GM13977 (cell line): ENCODE data around the gene DSTN.

Experiments
- DNase-seq: peaks from one replicate; pipeline ENCODE4 v3.0.0; 2012; ENCODE audit warnings: low spot score
- in situ Hi-C: fragments of 300-500 bp; cut with MboI; formaldehyde crosslinking; loops from one replicate; pipeline ENCODE4 v1.12.0; 2022; ENCODE audit warnings: low sequenced_read_pairs, low pct_unique_long_range_greater_than_20kb, mixed read lengths, inconsistent platforms; ENCODE audit not compliant: unreplicated experiment
- TF ChIP-seq, protein P1 (sequence below): IDR thresholded peaks from 2 replicates; pipeline ENCODE4 v1.5.1; 2012; ENCODE audit warnings: mild to moderate bottlenecking, control low read depth; ENCODE audit not compliant: insufficient read depth; ENCODE audit errors: extremely low read depth, missing control alignments

The DSTN gene

DNA sequence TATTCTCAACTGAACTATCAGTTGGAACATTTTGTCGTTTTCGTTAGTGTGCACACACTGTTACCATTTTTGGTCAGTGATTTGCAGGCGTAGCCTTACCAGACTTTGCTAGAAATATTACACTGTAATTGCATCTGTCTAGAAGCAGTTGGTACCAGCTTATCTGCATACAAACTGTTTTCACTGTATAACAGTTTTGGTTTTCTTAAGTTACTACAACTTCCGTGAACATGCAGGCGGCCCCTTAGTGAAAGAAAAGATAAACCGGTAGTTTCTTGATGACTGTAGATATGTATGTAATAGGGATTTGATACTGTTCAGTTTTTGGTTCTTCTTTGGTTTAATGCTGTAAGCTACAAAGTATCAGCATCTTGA lies 1.3 kb downstream of the DSTN start:
- TF ChIP-seq, protein P1, sequence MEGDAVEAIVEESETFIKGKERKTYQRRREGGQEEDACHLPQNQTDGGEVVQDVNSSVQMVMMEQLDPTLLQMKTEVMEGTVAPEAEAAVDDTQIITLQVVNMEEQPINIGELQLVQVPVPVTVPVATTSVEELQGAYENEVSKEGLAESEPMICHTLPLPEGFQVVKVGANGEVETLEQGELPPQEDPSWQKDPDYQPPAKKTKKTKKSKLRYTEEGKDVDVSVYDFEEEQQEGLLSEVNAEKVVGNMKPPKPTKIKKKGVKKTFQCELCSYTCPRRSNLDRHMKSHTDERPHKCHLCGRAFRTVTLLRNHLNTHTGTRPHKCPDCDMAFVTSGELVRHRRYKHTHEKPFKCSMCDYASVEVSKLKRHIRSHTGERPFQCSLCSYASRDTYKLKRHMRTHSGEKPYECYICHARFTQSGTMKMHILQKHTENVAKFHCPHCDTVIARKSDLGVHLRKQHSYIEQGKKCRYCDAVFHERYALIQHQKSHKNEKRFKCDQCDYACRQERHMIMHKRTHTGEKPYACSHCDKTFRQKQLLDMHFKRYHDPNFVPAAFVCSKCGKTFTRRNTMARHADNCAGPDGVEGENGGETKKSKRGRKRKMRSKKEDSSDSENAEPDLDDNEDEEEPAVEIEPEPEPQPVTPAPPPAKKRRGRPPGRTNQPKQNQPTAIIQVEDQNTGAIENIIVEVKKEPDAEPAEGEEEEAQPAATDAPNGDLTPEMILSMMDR: no peak
- DNase-seq: peak; percentile 51
- in situ Hi-C loops: no loop called here

DNA sequence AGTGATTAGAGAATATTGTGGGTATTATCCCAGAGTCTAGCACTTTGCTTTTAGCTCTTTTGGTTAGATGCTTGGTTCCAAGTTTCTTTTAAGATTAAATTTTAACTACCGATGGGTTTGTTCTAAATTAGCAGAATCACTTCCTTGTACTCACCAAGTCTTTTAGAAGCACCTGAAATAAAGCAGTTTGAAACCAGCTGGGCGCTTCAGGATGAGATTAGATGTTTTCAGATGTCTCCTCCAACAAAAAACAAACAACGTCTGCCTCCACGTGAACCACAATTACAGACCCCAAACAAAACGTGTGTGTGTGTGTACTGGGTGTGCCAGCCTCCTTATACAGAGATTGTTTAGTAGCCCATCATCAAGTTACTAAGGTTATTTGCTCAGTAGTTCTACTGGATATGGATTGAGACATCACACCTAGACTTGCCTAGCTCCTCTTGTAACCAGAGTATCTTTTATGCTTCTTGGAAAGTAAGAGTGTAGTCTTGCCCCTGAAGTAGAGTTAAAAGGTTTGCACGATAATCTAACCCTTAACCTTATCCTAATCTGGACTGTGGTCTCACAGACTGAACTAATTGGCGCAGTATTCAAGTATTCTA lies 2.3 kb downstream of the DSTN start:
- TF ChIP-seq, protein P1: no peak
- DNase-seq: no peak
- in situ Hi-C loops: no loop called here

DNA sequence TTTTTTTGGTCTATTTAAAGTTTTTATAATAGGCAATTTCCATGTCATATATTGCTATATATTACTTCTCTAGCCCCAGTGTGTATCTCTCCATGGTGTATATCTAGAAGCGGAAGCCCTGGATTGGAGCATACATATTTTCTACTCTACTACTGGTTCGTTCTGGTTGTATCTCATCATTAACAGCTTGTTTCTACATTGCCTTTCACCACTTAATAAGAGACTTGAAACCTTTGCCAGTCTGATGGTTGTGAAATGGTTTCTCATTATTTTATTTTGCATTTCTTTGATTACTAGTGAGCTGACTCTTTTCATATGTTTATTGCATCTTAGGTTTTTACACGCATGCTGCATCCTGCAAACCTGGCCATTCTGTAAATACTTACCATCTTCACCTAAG lies 3.6 kb downstream of the DSTN start:
- no peak for DNase-seq
- TF ChIP-seq, protein P1: no peak
- in situ Hi-C loops: no loop called here

DNA sequence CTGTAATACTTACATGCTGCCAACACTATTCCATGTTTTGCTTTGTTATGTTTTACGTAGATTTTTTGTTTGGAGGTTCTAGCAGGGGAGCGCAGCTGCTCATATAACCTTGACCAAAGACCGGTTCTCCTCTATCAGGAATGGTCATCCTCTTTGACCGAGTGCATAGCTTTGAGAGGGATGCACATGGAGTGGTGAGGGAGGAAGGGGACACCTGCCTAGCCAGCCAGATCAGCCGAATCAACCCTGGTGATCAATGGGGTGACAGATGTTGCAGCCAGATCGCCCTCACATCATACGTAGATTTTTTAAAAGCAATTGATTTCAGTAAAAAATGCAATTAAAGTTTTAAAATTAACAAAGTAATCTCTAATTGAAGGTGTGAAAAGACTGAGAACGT lies 6.3 kb downstream of the DSTN start:
- in situ Hi-C loops: no loop called here
- TF ChIP-seq, protein P1: no peak
- DNase-seq: no peak

DNA sequence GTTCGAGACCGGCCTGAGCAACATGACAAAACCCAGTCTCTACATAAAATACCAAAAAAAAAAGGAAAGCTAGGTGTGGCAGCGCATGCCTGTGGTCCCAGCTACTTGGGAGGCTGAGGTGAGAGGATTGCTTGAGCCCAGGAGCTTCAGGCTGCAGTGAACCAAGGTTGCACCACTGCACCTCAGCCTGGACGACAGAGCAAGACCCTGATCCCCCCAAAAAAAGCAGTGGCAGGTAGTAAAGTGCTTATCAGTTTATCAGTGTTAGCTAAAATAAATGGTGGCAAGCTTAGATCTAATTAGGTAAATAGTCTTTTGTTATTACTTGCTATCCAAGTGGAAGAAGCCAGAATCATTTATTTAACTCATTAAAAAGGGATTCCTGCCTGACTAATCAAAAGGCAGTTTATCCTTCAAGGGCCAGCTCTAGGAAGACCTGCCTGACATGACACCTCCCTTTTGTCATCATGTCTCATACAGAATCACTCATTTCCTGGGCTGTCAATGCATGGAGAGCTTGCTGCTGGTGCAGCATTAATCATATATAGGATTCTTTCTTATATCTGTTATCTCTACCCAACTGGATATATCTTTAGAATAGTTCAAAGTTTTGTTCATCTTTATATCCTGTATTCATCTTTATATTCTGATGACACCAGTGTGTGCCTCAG lies 9.6 kb downstream of the DSTN start:
- in situ Hi-C loops: no loop called here
- TF ChIP-seq, protein P1: no peak
- no peak for DNase-seq

DNA sequence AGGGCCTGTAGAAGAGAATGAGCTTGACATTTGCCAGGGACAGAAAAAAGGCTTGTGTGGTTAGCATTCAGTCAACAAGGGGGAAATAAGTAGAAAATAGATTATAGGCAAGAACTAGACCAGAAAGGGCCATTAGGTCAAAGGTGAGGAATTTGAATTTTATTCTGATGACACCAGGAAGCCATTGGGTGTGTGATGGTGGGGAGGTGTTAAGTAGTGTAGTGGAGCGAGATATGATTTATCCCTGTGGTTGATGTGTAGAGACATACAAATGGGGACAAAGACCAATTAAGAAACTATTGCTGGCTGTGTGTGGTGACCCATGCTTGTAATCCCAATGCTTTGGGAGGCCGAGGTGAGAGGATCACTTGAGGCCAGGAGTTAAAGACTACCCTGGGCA lies 11.0 kb downstream of the DSTN start:
- in situ Hi-C loops: no loop called here
- TF ChIP-seq, protein P1: no peak
- no peak for DNase-seq
